Neural crest cell (in vitro differentiated cells): ENCODE measurements around the gene CCN6. TPM values are rescaled to one million over a fixed set of nuclear protein-coding genes. Genes with fewer than 3 reads are reported as not detected.

Experiments used
- DNase-seq: peaks from one replicate; pipeline ENCODE4 v3.0.0; 2021; ENCODE audit warnings: low read depth, mixed read lengths, low spot score
- H3K27ac Mint-ChIP-seq: one replicate; pipeline ENCODE4 v1.8.0; 2021; ENCODE audit warnings: mild to moderate bottlenecking, mixed read lengths; ENCODE audit not compliant: unreplicated experiment
- H3K27me3 Mint-ChIP-seq: 2 replicates; pipeline ENCODE4 v1.8.0; 2021; ENCODE audit warnings: low read depth, mild to moderate bottlenecking, mixed read lengths
- H3K36me3 Mint-ChIP-seq: 2 replicates; pipeline ENCODE4 v1.8.0; 2021; ENCODE audit warnings: low read depth, mild to moderate bottlenecking, mixed read lengths
- H3K4me1 Mint-ChIP-seq: 2 replicates; pipeline ENCODE4 v1.8.0; 2021; ENCODE audit warnings: mixed read lengths
- H3K4me3 Mint-ChIP-seq: one replicate; pipeline ENCODE4 v1.8.0; 2021; ENCODE audit warnings: mild to moderate bottlenecking, mixed read lengths
- H3K9me3 Mint-ChIP-seq: 2 replicates; pipeline ENCODE4 v1.8.0; 2021; ENCODE audit warnings: mixed read lengths
- CTCF ChIP-seq: fragments of 200-600 bp; sonication (generic); conservative IDR thresholded peaks from 2 replicates; pipeline ENCODE4 v1.5.0; 2021; ENCODE audit warnings: antibody characterized with exemption, mild to moderate bottlenecking
- total RNA-seq: library from RNA; stranded (reverse); gene quantifications from 2 replicates; pipeline ENCODE4 v1.2.1, GENCODE V29; 2021

CCN6 gene
- total RNA-seq, 1 donor from 2014 or later, result not detected

- H3K9me3 Mint-ChIP-seq, result no peaks in the 10 kb centered on the region
- H3K27ac Mint-ChIP-seq, result no peak overlapping the region
- no peak for DNase-seq
- no peaks in the 10 kb centered on the region for H3K4me1 Mint-ChIP-seq
- H3K36me3 Mint-ChIP-seq, result peaks cover under 1% of the 10 kb centered on the region
- H3K4me3 Mint-ChIP-seq, result no peak overlapping the region
- no peak for TF ChIP-seq CTCF
- H3K27me3 Mint-ChIP-seq, result no peaks in the 10 kb centered on the region
Observed at GRCh38 chr6:112066606-112067005, 12.7 kb downstream of the CCN6 start.

DNA sequence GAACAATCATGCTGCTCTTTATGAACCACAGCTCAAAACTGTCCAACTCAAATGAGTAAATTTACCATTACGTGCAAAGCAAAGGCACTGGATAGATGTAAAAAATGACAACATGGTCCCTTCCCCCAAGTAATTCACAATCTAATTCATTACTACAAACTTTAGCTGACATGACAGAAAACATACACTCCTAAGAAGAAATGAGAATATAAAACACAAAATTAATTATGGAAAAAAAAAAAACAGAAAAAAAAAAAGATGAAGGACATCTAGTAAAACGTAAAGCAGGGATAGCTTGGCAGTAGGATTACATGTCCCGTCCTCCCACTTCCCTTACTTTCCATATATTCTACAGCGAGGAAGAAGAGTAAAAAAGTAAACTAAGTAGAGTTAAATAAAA, 27.7 kb downstream of the CCN6 start:
- H3K4me1 Mint-ChIP-seq, result peaks cover 3% of the 10 kb centered on the region
- no peaks in the 10 kb centered on the region for H3K27me3 Mint-ChIP-seq
- DNase-seq, result no peak
- H3K36me3 Mint-ChIP-seq, result no peaks in the 10 kb centered on the region
- H3K27ac Mint-ChIP-seq, result no peak overlapping the region
- H3K4me3 Mint-ChIP-seq, result no peak overlapping the region
- TF ChIP-seq CTCF, result no peak
- H3K9me3 Mint-ChIP-seq, result no peaks in the 10 kb centered on the region

GRCh38 chr6:112085286-112086065, 31.6 kb downstream of the CCN6 start:
- peak overlapping the region; percentile 76 for H3K4me3 Mint-ChIP-seq
- no peaks in the 10 kb centered on the region for H3K27me3 Mint-ChIP-seq
- H3K9me3 Mint-ChIP-seq, result no peaks in the 10 kb centered on the region
- no peak for TF ChIP-seq CTCF
- peaks cover 3% of the 10 kb centered on the region for H3K4me1 Mint-ChIP-seq
- H3K27ac Mint-ChIP-seq, result no peak overlapping the region
- DNase-seq, result no peak
- no peaks in the 10 kb centered on the region for H3K36me3 Mint-ChIP-seq

DNA sequence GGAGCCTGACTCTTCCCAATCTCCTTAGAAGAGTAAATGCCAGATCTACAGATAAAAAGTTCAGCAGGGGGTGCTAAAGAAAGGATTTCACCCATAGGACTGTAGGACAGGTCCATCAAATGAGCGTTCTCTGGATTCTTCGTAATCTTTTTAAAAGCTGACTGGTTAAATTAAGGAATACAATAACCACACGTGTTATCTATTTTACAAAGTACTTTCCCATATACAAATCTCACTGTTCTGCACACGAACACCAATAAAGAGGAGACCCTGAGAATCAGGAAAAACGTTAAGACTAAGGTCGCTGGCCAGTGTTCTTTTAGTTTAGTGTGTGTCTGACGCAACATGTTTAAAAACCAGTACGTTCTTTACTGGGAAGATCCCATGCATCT, 32.8 kb downstream of the CCN6 start:
- Mint-ChIP-seq H3K27me3 (no peaks in the 10 kb centered on the region), H3K4me3 (no peak overlapping the region), H3K36me3 (no peaks in the 10 kb centered on the region), H3K27ac (no peak overlapping the region), H3K4me1 (peaks cover 3% of the 10 kb centered on the region), H3K9me3 (no peaks in the 10 kb centered on the region)
- no peak for DNase-seq
- TF ChIP-seq CTCF, result peak; percentile 50

DNA sequence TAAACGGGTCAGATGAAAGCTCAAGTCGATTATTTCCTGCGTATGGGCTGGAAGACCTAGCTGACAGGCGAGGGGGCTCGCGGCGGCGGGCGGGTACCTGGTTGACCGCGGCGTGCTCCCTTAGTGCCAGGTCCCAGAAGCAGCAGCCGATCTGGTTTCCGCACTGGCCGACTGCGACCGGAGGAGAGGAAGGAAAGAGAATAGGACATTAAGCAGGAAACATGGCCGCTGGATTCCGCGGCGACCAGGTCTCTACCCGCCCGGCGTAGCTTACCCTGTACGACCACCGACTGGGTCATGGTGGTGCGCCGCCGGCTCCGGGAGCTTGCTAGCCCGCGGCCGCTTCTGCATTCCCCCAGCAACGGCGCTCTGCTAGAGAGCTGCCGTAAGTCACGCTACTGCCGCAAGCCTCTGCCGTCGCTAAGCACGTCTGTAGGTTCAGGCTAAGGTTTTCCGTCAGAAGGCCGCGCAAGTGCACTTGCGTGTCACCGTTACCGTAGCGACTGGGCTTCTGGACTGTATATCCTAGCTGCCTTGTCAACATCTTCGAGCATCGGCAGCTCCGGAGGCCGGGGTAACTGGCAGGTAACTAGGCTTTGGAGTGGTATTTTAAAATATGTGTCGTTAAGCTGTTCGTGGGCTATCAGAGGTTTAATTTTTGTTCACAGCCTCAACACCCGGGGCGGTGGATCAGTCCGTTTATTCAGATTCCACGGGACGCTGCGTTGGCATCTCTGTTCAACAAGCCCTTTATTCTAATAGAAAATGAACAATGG, 33.4 kb downstream of the CCN6 start, which contains the start of the genes FAM229B and TUBE1:
FAM229B (plus strand) TSS at position 456 of the 776 bp plus-strand sequence. CDS start 11,693 bp downstream, outside the sequence.
TUBE1 (minus strand) TSS at position 347 of the 776 bp plus-strand sequence; CDS start at position 299, 48 bp downstream.
- H3K4me3 Mint-ChIP-seq, result no peak within 1 kb of the TSS
- peak; percentile 81 for DNase-seq
- H3K36me3 Mint-ChIP-seq, result no peaks in the 10 kb centered on the region
- no peak within 1 kb of the TSS for H3K27ac Mint-ChIP-seq
- peaks cover 3% of the 10 kb centered on the region for H3K4me1 Mint-ChIP-seq
- no peak for TF ChIP-seq CTCF
- no peaks in the 10 kb centered on the region for H3K27me3 Mint-ChIP-seq
- H3K9me3 Mint-ChIP-seq, result no peaks in the 10 kb centered on the region
